Nephron (organoid): Measurements from ENCODE around the gene PLPP4.

ENCODE experiments used
- H3K27ac Mint-ChIP-seq, 3 experiments: 2 replicates each; pipeline ENCODE4 v1.8.0; 2020; ENCODE audit warnings: mixed read lengths in 3 of 3, mild to moderate bottlenecking in 2 of 3, moderate library complexity in 1 of 3
- H3K27me3 Mint-ChIP-seq: 2 replicates; pipeline ENCODE4 v1.8.0; 2021; ENCODE audit warnings: low read depth, mild to moderate bottlenecking, moderate library complexity, mixed read lengths
- H3K36me3 Mint-ChIP-seq: 2 replicates; pipeline ENCODE4 v1.8.0; 2020; ENCODE audit warnings: low read depth, mixed read lengths
- H3K4me1 Mint-ChIP-seq: 2 replicates; pipeline ENCODE4 v1.8.0; 2020; ENCODE audit warnings: mixed read lengths
- H3K4me3 Mint-ChIP-seq, 3 experiments: 2 replicates each; pipeline ENCODE4 v1.8.0; 2020; ENCODE audit warnings: mild to moderate bottlenecking in 3 of 3, mixed read lengths in 3 of 3, moderate library complexity in 2 of 3
- H3K9me3 Mint-ChIP-seq: 2 replicates; pipeline ENCODE4 v1.8.0; 2020; ENCODE audit warnings: mixed read lengths
- CTCF ChIP-seq, 3 experiments: fragments of 200-600 bp; sonication (generic); IDR thresholded peaks; one replicate each; pipeline ENCODE4 v1.5.0; 2021; ENCODE audit warnings: antibody characterized with exemption in 3 of 3; ENCODE audit not compliant: unreplicated experiment in 3 of 3

PLPP4 gene

GRCh38 chr10:120507175-120507574 lies 50.1 kb downstream of the PLPP4 start:
- H3K4me1 Mint-ChIP-seq: peaks cover 7% of the 10 kb centered on the region
- H3K4me3 Mint-ChIP-seq: no peak overlapping the region
- no peak overlapping the region for H3K27ac Mint-ChIP-seq
- no peaks in the 10 kb centered on the region for H3K36me3 Mint-ChIP-seq
- peaks cover 38% of the 10 kb centered on the region for H3K27me3 Mint-ChIP-seq
- H3K9me3 Mint-ChIP-seq: no peaks in the 10 kb centered on the region
- no peak for TF ChIP-seq CTCF (IDR thresholded peaks at IDR 0.05; ENCODE audit: unreplicated experiment in 3 of 3)

- H3K27ac Mint-ChIP-seq: no peak overlapping the region
- H3K27me3 Mint-ChIP-seq: peaks cover 38% of the 10 kb centered on the region
- no peak for TF ChIP-seq CTCF (IDR thresholded peaks at IDR 0.05; ENCODE audit: unreplicated experiment in 3 of 3)
- no peak overlapping the region for H3K4me3 Mint-ChIP-seq
- no peaks in the 10 kb centered on the region for H3K9me3 Mint-ChIP-seq
- H3K36me3 Mint-ChIP-seq: no peaks in the 10 kb centered on the region
- peaks cover 7% of the 10 kb centered on the region for H3K4me1 Mint-ChIP-seq
Observed at GRCh38 chr10:120507651-120508050, 50.6 kb downstream of the PLPP4 start.

DNA sequence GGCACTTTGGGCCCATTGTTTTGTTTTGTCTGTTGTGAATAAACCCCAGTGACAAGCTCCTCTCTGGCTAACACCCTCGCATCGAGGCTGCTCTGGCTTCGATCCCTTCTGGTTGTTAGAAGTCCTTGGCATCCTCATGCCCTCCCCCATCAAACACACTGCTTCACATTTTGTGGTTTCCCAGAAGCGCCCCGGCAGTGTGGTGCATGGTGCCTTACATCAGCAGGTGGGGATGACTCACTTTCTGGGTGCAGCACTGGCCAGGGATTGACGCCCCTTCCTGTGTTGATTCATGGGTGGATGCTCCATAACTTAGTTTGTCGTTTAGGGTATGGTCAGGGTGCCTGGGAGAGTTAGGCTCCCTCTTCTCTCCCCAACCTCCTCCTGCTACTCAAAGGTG lies 51.4 kb downstream of the PLPP4 start:
- H3K27ac Mint-ChIP-seq: no peak overlapping the region
- H3K9me3 Mint-ChIP-seq: no peaks in the 10 kb centered on the region
- H3K4me1 Mint-ChIP-seq: peaks cover 6% of the 10 kb centered on the region
- TF ChIP-seq CTCF (IDR thresholded peaks at IDR 0.05; ENCODE audit: unreplicated experiment in 3 of 3): no peak
- H3K36me3 Mint-ChIP-seq: no peaks in the 10 kb centered on the region
- no peak overlapping the region for H3K4me3 Mint-ChIP-seq
- H3K27me3 Mint-ChIP-seq: peaks cover 34% of the 10 kb centered on the region

GRCh38 chr10:120508966-120509365 lies 51.9 kb downstream of the PLPP4 start:
- H3K4me1 Mint-ChIP-seq: no peaks in the 10 kb centered on the region
- H3K4me3 Mint-ChIP-seq: no peak overlapping the region
- peaks cover 30% of the 10 kb centered on the region for H3K27me3 Mint-ChIP-seq
- H3K27ac Mint-ChIP-seq: no peak overlapping the region
- no peaks in the 10 kb centered on the region for H3K9me3 Mint-ChIP-seq
- TF ChIP-seq CTCF (IDR thresholded peaks at IDR 0.05; ENCODE audit: unreplicated experiment in 3 of 3): no peak
- H3K36me3 Mint-ChIP-seq: no peaks in the 10 kb centered on the region

GRCh38 chr10:120511165-120511564 lies 54.1 kb downstream of the PLPP4 start:
- Mint-ChIP-seq H3K27ac (no peak overlapping the region), H3K4me1 (no peaks in the 10 kb centered on the region), H3K36me3 (no peaks in the 10 kb centered on the region), H3K27me3 (peaks cover 23% of the 10 kb centered on the region), H3K4me3 (no peak overlapping the region), H3K9me3 (no peaks in the 10 kb centered on the region)
- TF ChIP-seq CTCF (IDR thresholded peaks at IDR 0.05; ENCODE audit: unreplicated experiment in 3 of 3): no peak

DNA sequence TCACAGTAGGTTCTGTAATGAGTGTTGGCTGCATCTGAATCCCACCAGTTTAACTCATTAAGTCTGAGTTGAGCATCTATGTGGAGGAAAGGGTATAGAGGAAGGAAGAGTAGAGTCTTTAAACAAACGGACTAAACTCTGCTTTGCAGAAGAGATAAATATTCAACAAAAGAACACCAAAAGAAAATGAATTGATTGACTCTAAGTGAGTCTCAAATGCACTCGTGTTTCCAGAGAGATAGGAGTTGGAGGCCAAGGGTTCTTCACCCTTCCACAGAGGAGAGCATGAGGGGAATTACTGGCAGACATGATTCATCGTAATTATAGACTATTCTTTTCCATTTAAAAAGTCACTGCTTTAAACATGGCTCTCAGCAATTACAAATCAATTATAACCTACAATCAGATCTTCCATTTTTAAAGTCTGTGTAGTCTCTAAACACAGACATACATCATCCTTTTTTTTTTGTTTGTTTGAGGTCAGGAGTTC lies 56.3 kb downstream of the PLPP4 start:
- no peak for TF ChIP-seq CTCF (IDR thresholded peaks at IDR 0.05; ENCODE audit: unreplicated experiment in 3 of 3)
- Mint-ChIP-seq H3K27me3 (peaks cover 26% of the 10 kb centered on the region), H3K4me3 (no peak overlapping the region), H3K4me1 (no peaks in the 10 kb centered on the region), H3K36me3 (no peaks in the 10 kb centered on the region), H3K9me3 (no peaks in the 10 kb centered on the region), H3K27ac (no peak overlapping the region)
